Upper lobe of right lung (tissue), 1 donor: Measurements from ENCODE around the gene MMP15. TPM values are rescaled to one million over a fixed set of nuclear protein-coding genes. Genes with fewer than 3 reads are reported as not detected.

Experiments used
- ATAC-seq: fragments of 200-7000 bp; cut with Tn5 transposase; one replicate; pipeline ENCODE4 v1.9.1; 2020; ENCODE audit warnings: mild to moderate bottlenecking, moderate library complexity
- DNase-seq: peaks from one replicate; pipeline ENCODE4 v3.0.0-alpha.2; 2020
- H3K27ac ChIP-seq: fragments of 200-600 bp; one replicate; pipeline ENCODE4 v1.8.0; 2022
- H3K27me3 ChIP-seq: fragments of 200-600 bp; one replicate; pipeline ENCODE4 v1.8.0; 2022; ENCODE audit warnings: mild to moderate bottlenecking
- H3K36me3 ChIP-seq: fragments of 200-600 bp; one replicate; pipeline ENCODE4 v1.8.0; 2022
- H3K4me1 ChIP-seq: fragments of 200-600 bp; one replicate; pipeline ENCODE4 v1.8.0; 2022
- H3K4me3 ChIP-seq: fragments of 200-600 bp; one replicate; pipeline ENCODE4 v1.8.0; 2022; ENCODE audit warnings: mild to moderate bottlenecking
- H3K9me3 ChIP-seq: fragments of 200-600 bp; one replicate; pipeline ENCODE4 v1.8.0; 2022
- intact Hi-C: fragments of 100-400 bp; cut with DNase I; formaldehyde crosslinking; loops from one replicate; pipeline ENCODE4 v1.11.0; 2022
- total RNA-seq: library from RNA; stranded (reverse); fragmentation: NEBNext Ultra II Directional; extraction: Animal tissue kit (Norgen Biotek cat#: 25700); gene quantifications from one replicate; pipeline ENCODE4 v1.2.1, GENCODE V29; 2021
- TF ChIP-seq, protein P1 (sequence below): fragments of 200-600 bp; IDR thresholded peaks from one replicate; pipeline ENCODE4 v1.8.0; 2022; ENCODE audit warnings: antibody characterized with exemption
- donor health status: DM: no; HTN: yes; CAD: no; lungs with severe emphysema.

MMP15 gene
- total RNA-seq, 1 donor from 2014 or later = 25.2 TPM

DNA sequence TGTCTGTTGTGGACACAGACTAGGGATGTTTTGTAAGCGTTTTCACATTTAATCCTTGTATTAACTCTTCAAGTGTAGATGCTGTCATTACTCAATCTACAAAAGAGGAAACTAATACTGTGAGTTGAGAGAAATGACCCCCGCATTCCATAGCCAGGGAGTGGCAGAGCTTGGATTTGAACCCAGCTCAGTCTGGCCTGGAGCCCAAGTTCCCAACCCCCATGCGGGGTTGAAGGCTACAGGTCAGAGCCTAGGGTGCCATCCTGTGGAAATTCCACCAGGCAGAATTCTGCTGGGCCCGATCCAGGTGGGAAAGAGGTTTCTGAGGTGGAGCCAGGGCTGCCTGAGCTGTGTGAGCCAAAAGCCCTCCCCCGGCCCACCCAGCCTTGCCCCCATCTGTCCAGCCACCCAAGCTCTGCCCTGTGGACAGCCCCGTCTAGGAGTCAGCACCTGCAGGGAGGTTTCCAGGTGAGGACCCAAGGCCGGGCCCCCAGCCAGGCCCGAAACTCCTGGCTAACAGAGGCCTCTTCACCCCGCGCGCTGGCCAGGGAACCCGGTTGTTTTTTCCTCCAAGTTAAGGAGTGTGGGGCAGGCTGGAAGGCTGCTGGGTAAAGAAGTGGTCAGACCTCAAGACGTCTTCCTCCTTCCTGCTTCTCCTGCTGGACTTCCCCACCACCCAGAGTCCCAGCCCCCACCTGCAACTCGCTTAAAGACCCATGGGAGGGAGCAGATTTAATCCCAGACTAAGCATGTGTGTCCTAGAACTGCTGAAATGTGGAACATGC lies 5.7 kb downstream of the MMP15 start:
- H3K27ac ChIP-seq = peak overlapping the region; percentile 66
- ATAC-seq (peak; percentile 16), DNase-seq (peak; percentile 71)
- H3K27me3 ChIP-seq = no peaks in the 10 kb centered on the region
- H3K4me3 ChIP-seq = no peak overlapping the region
- peaks cover 50% of the 10 kb centered on the region for H3K4me1 ChIP-seq
- H3K36me3 ChIP-seq = no peaks in the 10 kb centered on the region
- H3K9me3 ChIP-seq = no peaks in the 10 kb centered on the region
- TF ChIP-seq, protein P1, sequence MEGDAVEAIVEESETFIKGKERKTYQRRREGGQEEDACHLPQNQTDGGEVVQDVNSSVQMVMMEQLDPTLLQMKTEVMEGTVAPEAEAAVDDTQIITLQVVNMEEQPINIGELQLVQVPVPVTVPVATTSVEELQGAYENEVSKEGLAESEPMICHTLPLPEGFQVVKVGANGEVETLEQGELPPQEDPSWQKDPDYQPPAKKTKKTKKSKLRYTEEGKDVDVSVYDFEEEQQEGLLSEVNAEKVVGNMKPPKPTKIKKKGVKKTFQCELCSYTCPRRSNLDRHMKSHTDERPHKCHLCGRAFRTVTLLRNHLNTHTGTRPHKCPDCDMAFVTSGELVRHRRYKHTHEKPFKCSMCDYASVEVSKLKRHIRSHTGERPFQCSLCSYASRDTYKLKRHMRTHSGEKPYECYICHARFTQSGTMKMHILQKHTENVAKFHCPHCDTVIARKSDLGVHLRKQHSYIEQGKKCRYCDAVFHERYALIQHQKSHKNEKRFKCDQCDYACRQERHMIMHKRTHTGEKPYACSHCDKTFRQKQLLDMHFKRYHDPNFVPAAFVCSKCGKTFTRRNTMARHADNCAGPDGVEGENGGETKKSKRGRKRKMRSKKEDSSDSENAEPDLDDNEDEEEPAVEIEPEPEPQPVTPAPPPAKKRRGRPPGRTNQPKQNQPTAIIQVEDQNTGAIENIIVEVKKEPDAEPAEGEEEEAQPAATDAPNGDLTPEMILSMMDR = no peak
- intact Hi-C loops = no loop called here

DNA sequence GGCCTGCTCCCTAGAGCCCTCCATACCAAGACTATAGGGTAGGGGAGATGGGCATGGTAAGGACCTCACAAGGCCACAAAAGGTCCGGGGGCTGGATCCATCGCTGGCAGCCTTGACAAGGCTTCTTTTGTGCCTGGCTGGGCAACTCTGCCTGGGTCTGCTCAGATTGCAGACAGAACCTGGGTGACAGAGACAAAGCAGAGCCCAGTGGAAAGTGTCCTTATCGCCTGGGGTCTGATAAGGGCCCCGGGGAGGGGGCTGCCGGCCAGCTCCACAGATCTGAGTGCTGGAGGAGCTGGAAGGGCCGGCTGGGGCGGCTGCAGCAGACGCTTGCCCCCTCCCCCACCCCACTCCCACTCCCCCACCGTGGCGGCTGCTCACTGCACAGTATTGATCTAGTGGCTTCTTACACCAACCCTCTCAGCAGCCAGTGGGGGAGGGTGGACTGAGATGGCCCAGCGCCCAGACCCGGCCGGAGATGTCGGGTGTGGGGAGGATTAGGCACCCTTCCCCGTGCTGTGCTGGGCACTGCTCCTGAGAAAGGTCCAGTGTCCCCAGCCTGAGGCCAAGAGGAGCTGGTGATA lies 7.2 kb downstream of the MMP15 start:
- Histone ChIP-seq H3K9me3 (no peaks in the 10 kb centered on the region), H3K36me3 (no peaks in the 10 kb centered on the region), H3K4me1 (peaks cover 47% of the 10 kb centered on the region), H3K4me3 (no peak overlapping the region), H3K27me3 (no peaks in the 10 kb centered on the region), H3K27ac (no peak overlapping the region)
- intact Hi-C loops = no loop called here
- TF ChIP-seq, protein P1 = no peak
- ATAC-seq (peak; percentile 70), DNase-seq (peak; percentile 86)

DNA sequence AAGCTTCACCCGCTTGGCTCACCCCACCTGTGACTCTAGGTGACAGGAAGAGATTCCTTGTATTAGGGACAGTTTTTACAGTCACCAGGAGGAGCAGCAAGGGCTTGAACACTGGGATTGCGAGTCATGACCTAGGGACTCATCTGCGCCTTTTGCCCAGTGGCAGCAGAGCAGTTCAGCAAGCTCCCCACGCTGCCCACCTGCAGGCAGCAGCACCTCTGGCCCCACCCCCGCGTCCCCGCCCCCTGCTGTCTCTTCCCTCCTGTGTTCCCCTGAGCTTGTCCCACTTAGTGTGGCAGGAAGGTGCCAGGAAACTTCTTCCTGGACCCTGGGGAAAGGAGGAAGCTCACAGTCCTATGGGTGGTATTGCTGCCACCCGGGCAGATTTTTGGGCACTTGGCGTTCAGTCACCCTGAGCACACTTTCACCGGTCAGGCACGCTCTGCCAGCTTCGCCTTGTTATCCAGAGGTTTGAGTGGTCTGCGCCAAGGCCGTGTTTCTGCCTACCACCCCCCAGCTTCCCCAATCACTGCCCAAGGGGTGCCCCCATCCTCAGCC lies 8.7 kb downstream of the MMP15 start:
- H3K36me3 ChIP-seq = peaks cover 7% of the 10 kb centered on the region
- H3K27ac ChIP-seq = no peak overlapping the region
- H3K4me1 ChIP-seq = peaks cover 34% of the 10 kb centered on the region
- ATAC-seq = no peak
- intact Hi-C loops = no loop called here
- H3K4me3 ChIP-seq = no peak overlapping the region
- no peaks in the 10 kb centered on the region for H3K9me3 ChIP-seq
- TF ChIP-seq, protein P1 = no peak
- no peaks in the 10 kb centered on the region for H3K27me3 ChIP-seq
- DNase-seq = peak; percentile 40

DNA sequence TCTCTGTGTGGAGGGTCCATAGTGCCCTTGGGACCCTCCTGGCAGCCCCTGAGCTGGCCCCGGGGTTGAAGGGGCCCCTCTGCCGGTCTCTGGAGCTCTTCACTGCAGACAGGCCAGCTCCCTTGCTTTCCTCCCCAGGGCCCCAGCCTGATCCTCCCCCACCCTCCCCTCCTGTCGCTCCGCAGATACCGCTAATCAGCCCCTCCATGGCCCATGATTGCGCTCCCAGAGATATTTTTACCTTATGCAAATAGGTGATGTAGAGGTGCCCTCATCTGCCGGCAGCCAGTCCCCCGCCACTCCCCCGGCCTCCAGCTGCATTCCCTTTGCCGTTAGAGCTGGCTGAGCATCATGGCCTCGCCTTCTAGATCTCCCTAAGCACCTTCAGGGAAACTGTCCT lies 9.2 kb downstream of the MMP15 start:
- H3K27ac ChIP-seq = no peak overlapping the region
- H3K4me1 ChIP-seq = peaks cover 34% of the 10 kb centered on the region
- TF ChIP-seq, protein P1 = no peak
- no peaks in the 10 kb centered on the region for H3K9me3 ChIP-seq
- DNase-seq (peak; percentile 48), ATAC-seq (no peak)
- no peak overlapping the region for H3K4me3 ChIP-seq
- H3K27me3 ChIP-seq = no peaks in the 10 kb centered on the region
- intact Hi-C loops = no loop called here
- H3K36me3 ChIP-seq = peaks cover 12% of the 10 kb centered on the region

DNA sequence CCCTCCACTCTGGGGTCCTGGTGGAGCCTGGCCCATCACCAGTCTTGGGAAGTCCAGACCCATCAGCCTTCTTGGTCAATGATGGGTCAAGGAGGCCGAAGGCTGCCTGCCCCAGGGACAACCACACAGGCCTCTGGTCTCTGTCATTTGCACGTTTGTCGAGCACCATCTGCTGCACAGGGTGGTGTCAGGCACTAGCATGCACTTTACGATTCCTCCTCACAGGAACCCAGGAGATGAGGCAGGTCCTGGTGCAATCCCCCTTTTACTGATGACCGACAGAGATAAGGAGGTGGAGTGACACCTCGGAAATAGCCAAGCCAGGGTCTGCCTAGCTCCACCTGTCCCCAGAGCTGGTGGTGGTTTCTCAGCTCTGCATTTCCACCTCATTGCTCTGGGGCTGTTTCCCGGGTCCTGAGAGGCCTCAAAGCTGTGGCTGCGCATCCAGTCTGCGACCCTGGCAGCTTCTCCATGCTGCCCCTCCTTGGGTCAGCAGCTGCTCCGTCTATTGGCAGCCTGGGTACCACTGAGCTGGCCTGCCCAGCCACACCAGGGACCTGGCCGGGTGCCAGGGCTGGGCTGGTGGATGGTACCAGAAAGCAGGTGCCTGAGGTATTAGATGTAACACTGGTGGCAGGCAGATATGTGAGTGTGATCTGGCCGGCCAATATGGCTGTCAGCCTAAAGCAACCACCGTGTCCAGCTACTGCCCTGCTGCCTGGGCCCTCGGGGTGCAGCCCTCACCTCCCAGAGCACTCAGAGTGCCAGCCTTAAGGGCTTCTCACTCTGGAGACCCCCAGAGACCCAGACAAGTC lies 10.0 kb downstream of the MMP15 start:
- ATAC-seq = no peak
- H3K9me3 ChIP-seq = no peaks in the 10 kb centered on the region
- H3K27ac ChIP-seq = no peak overlapping the region
- H3K27me3 ChIP-seq = no peaks in the 10 kb centered on the region
- intact Hi-C loops = no loop called here
- peaks cover 15% of the 10 kb centered on the region for H3K36me3 ChIP-seq
- peaks cover 26% of the 10 kb centered on the region for H3K4me1 ChIP-seq
- H3K4me3 ChIP-seq = no peak overlapping the region
- TF ChIP-seq, protein P1 = no peak
- peak; percentile 57 for DNase-seq
